Measurements from ENCODE around the gene MINDY4. TPM values are rescaled to one million over a fixed set of nuclear protein-coding genes. Genes with fewer than 3 reads are reported as not detected.

MINDY4 gene
- total RNA-seq, 1 experiment from 2014 or later = 3.0 TPM

DNA sequence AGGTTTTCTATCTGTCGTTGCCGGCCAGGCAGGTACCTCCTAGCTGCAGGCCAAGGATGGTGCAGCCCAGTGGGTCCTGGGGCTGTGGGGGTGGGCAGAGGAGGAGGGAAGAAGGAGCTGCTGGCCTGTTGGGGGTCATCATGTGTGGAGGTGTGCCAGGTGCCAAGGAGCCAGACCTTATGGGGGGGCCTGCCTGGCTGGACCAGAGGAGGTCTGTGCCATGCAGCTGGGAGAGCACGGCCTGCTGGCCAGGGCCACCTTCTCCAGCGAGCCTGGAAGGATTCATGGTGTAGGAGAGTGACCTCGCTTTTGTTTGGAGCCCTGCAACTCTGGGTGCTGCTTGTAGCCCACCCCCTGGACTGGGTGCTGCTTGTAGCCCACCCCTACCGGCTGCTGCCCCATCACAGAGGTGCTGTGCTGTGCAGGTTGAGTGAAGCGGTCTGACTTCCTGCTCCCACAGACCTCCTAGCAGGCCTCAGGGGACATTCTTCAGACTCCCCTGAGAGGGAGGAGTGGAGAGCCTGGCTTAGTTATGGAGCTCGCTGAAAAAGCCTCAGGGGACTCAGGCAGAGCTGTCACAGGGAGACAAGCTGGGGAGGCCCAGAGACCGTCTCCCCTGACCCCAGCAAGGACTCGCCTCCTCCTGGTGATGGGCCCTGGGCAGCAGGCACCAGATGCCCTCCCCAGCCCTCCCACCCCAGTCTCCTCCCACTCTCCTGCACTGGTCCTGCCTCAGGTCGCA lies 72.7 kb downstream of the MINDY4 start:
- POLR2A ChIA-PET (ENCODE audit: unreplicated experiment) = no interaction called here
- Histone ChIP-seq H3K4me1 (ENCODE audit: insufficient read depth, low read length) (peaks cover 24% of the 10 kb centered on the region), H3K4me2 (ENCODE audit: low read length) (no peak overlapping the region), H3K36me3 (ENCODE audit: low read depth, low read length) (no peaks in the 10 kb centered on the region), H3K27me3 (ENCODE audit: low read length) (no peaks in the 10 kb centered on the region), H3K79me2 (ENCODE audit: low read length) (no peaks in the 10 kb centered on the region), H2AFZ (ENCODE audit: low read length) (no peak overlapping the region), H3F3A (ENCODE audit: low read length, unreplicated experiment) (no peaks in the 10 kb centered on the region), H3K9me3 (ENCODE audit: low read length) (no peaks in the 10 kb centered on the region), H3K4me3 (ENCODE audit: low read length) (no peak overlapping the region), H4K20me1 (ENCODE audit: low read length) (no peaks in the 10 kb centered on the region), H3K9ac (ENCODE audit: low read length) (no peak overlapping the region), H3K27ac (ENCODE audit: low read length) (no peak overlapping the region), H3K9me2 (replicated peaks; ENCODE audit: low read length) (no peaks in the 10 kb centered on the region)
- ATAC-seq (no peak), DNase-seq (no peak)
- BruUV-seq (replicated peaks) = no TSS peak
- CTCF ChIA-PET = no interaction called here
- no peak for TF ChIP-seq EZH2phosphoT487 (IDR thresholded peaks at IDR 0.05; ENCODE audit: borderline replicate concordance, low read length)
- TF ChIP-seq, protein P1, sequence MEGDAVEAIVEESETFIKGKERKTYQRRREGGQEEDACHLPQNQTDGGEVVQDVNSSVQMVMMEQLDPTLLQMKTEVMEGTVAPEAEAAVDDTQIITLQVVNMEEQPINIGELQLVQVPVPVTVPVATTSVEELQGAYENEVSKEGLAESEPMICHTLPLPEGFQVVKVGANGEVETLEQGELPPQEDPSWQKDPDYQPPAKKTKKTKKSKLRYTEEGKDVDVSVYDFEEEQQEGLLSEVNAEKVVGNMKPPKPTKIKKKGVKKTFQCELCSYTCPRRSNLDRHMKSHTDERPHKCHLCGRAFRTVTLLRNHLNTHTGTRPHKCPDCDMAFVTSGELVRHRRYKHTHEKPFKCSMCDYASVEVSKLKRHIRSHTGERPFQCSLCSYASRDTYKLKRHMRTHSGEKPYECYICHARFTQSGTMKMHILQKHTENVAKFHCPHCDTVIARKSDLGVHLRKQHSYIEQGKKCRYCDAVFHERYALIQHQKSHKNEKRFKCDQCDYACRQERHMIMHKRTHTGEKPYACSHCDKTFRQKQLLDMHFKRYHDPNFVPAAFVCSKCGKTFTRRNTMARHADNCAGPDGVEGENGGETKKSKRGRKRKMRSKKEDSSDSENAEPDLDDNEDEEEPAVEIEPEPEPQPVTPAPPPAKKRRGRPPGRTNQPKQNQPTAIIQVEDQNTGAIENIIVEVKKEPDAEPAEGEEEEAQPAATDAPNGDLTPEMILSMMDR (conservative IDR thresholded peaks at IDR 0.05; ENCODE audit: low read depth, low read length) = no peak
- TF ChIP-seq EZH2 (IDR thresholded peaks at IDR 0.05; ENCODE audit: low read length, unreplicated experiment) = no peak
- intact Hi-C loops (cut with micrococcal nuclease) = no loop called here

DNA sequence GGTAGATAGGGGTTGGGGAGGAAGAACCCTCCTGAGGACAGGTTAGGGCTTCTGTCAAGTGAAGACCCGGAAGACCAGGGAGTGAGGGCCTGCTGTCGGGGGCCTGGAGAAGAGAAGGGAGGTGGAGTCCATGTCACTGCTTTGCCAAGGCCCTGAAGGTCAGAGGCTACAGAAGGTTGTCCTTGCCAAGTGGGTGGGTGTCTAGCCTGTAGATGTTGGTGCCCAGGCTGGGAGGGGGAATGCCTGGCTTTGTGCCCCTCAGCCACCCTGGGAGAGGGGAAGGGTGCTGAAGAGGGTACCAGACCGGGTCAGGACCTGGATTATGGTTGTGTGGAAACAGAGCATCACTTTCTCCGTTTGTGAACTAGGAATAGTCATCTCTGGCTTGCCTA lies 73.3 kb downstream of the MINDY4 start:
- peaks cover 24% of the 10 kb centered on the region for H3K4me1 ChIP-seq (ENCODE audit: insufficient read depth, low read length)
- H3K79me2 ChIP-seq (ENCODE audit: low read length) = no peaks in the 10 kb centered on the region
- no peak overlapping the region for H3K4me3 ChIP-seq (ENCODE audit: low read length)
- POLR2A ChIA-PET (ENCODE audit: unreplicated experiment) = no interaction called here
- H2AFZ ChIP-seq (ENCODE audit: low read length) = no peak overlapping the region
- H3K9ac ChIP-seq (ENCODE audit: low read length) = no peak overlapping the region
- no peaks in the 10 kb centered on the region for H3K27me3 ChIP-seq (ENCODE audit: low read length)
- TF ChIP-seq EZH2phosphoT487 (IDR thresholded peaks at IDR 0.05; ENCODE audit: borderline replicate concordance, low read length) (no peak), EZH2 (IDR thresholded peaks at IDR 0.05; ENCODE audit: low read length, unreplicated experiment) (no peak)
- TF ChIP-seq, protein P1 (conservative IDR thresholded peaks at IDR 0.05; ENCODE audit: low read depth, low read length) = no peak
- intact Hi-C loops (cut with micrococcal nuclease) = no loop called here
- no peaks in the 10 kb centered on the region for H4K20me1 ChIP-seq (ENCODE audit: low read length)
- CTCF ChIA-PET = interaction anchor here (0.8 kb wide), 1 partner anchor 27 kb away, joined by 4 read pairs; no protein-coding TSS in a partner anchor
- no peaks in the 10 kb centered on the region for H3F3A ChIP-seq (ENCODE audit: low read length, unreplicated experiment)
- H3K36me3 ChIP-seq (ENCODE audit: low read depth, low read length) = no peaks in the 10 kb centered on the region
- ATAC-seq (no peak), DNase-seq (no peak)
- no TSS peak for BruUV-seq (replicated peaks)
- H3K9me3 ChIP-seq (ENCODE audit: low read length) = no peaks in the 10 kb centered on the region
- no peak overlapping the region for H3K4me2 ChIP-seq (ENCODE audit: low read length)
- no peak overlapping the region for H3K27ac ChIP-seq (ENCODE audit: low read length)
- H3K9me2 ChIP-seq (replicated peaks; ENCODE audit: low read length) = no peaks in the 10 kb centered on the region

DNA sequence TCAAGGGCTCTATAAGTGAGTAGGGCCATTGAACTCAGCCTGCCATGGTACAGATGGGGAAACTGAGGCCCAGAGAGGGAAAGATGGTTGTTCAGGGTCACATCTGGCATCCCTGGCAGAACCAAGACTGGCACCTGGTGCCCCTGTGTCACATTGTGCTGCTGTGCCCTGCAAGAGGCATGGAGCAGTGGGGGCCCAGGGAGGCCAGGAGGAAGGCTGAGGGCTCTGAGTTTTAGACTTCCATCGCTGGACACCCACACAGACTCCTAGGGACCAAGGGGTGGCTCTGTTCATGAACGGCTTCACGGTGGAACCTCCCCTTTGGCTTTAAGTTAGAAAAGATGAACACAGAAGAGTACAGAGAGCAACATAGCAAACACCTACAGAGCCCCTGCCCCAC lies 73.7 kb downstream of the MINDY4 start:
- H3K9me2 ChIP-seq (replicated peaks; ENCODE audit: low read length) = no peaks in the 10 kb centered on the region
- no peaks in the 10 kb centered on the region for H4K20me1 ChIP-seq (ENCODE audit: low read length)
- no peaks in the 10 kb centered on the region for H3F3A ChIP-seq (ENCODE audit: low read length, unreplicated experiment)
- TF ChIP-seq EZH2 (IDR thresholded peaks at IDR 0.05; ENCODE audit: low read length, unreplicated experiment) (no peak), EZH2phosphoT487 (IDR thresholded peaks at IDR 0.05; ENCODE audit: borderline replicate concordance, low read length) (no peak)
- TF ChIP-seq, protein P1 (conservative IDR thresholded peaks at IDR 0.05; ENCODE audit: low read depth, low read length) = no peak
- H2AFZ ChIP-seq (ENCODE audit: low read length) = no peak overlapping the region
- no peak overlapping the region for H3K9ac ChIP-seq (ENCODE audit: low read length)
- intact Hi-C loops (cut with micrococcal nuclease) = no loop called here
- no peaks in the 10 kb centered on the region for H3K79me2 ChIP-seq (ENCODE audit: low read length)
- ChIA-PET CTCF (interaction anchor here (0.8 kb wide), 1 partner anchor 28 kb away, joined by 4 read pairs; no protein-coding TSS in a partner anchor), POLR2A (ENCODE audit: unreplicated experiment) (no interaction called here)
- no peaks in the 10 kb centered on the region for H3K27me3 ChIP-seq (ENCODE audit: low read length)
- H3K4me1 ChIP-seq (ENCODE audit: insufficient read depth, low read length) = peaks cover 24% of the 10 kb centered on the region
- H3K27ac ChIP-seq (ENCODE audit: low read length) = no peak overlapping the region
- H3K9me3 ChIP-seq (ENCODE audit: low read length) = no peaks in the 10 kb centered on the region
- no peak for ATAC-seq
- H3K4me2 ChIP-seq (ENCODE audit: low read length) = no peak overlapping the region
- no peak for DNase-seq
- no peaks in the 10 kb centered on the region for H3K36me3 ChIP-seq (ENCODE audit: low read depth, low read length)
- no TSS peak for BruUV-seq (replicated peaks)
- H3K4me3 ChIP-seq (ENCODE audit: low read length) = no peak overlapping the region

Measured in PC-3 (cell line).